T-cell (primary cell): Measurements from ENCODE around the gene HMGXB3. TPM values are rescaled to one million over a fixed set of nuclear protein-coding genes. Genes with fewer than 3 reads are reported as not detected.

ENCODE experiments used
- ATAC-seq, 4 experiments: fragments of 200-7000 bp in 3 of 4; fragments of 150-1000 bp in 1 of 4; cut with Tn5 transposase; replicated peaks in 1 of 4; 1 replicate in 3 of 4; 2 replicates in 1 of 4; pipeline ENCODE4 v1.10.0; 2021; ENCODE audit warnings: moderate library complexity in 3 of 4, mild to moderate bottlenecking in 2 of 4, moderate number of reproducible peaks in 1 of 4
- CTCF ChIA-PET, 2 donors: fragments of 300-600 bp; sonication (Branson Sonifier 250); formaldehyde crosslinking; loops; one replicate each; lab custom pipeline; 2022; ENCODE audit warnings: antibody characterized with exemption in 2 of 2; lab: Charles Lee
- POLR2A ChIA-PET, 2 donors: fragments of 300-600 bp; sonication (Branson Sonifier 250); formaldehyde crosslinking; loops; one replicate each; lab custom pipeline; 2022; ENCODE audit warnings: antibody characterized with exemption in 2 of 2; lab: Charles Lee
- DNase-seq, 35 experiments: peaks; one replicate each; pipeline versions ENCODE4 v3.0.0 to v3.0.0-alpha.2; 2013 to 2023
- H3K27ac ChIP-seq: one replicate; pipeline ENCODE4 v1.5.1; 2013; ENCODE audit warnings: low read length
- H3K27me3 ChIP-seq, 2 experiments: replicated peaks in 1 of 2; 1 replicate in 1 of 2; 2 replicates in 1 of 2; pipeline versions ENCODE4 v1.6.1 to v1.7.0; 2013; ENCODE audit warnings: low read length in 1 of 2, mixed read lengths in 1 of 2; ENCODE audit not compliant: control insufficient read depth in 2 of 2, insufficient read depth in 2 of 2; ENCODE audit errors: extremely low read depth in 1 of 2
- H3K36me3 ChIP-seq, 2 donors: 1 replicate in 1 of 2; 2 replicates in 1 of 2; pipeline versions ENCODE4 v1.6.1 to v1.7.0; 2013; ENCODE audit warnings: low read length in 1 of 2; ENCODE audit not compliant: control insufficient read depth in 2 of 2, insufficient read depth in 1 of 2; ENCODE audit errors: extremely low read depth in 1 of 2
- H3K4me1 ChIP-seq, 2 experiments: 1 replicate in 1 of 2; 2 replicates in 1 of 2; pipeline versions ENCODE4 v1.6.1 to v1.7.0; 2013; ENCODE audit warnings: low read length in 2 of 2, mixed read lengths in 1 of 2; ENCODE audit not compliant: insufficient read depth in 2 of 2, control insufficient read depth in 1 of 2; ENCODE audit errors: extremely low read depth in 1 of 2
- H3K4me3 ChIP-seq, 2 donors: 1 replicate in 1 of 2; 2 replicates in 1 of 2; pipeline versions ENCODE4 v1.5.1 to v1.7.0; 2013; ENCODE audit warnings: mild to moderate bottlenecking in 2 of 2, low read length in 1 of 2, moderate library complexity in 1 of 2; ENCODE audit not compliant: control insufficient read depth in 1 of 2; ENCODE audit errors: extremely low read depth in 1 of 2
- H3K9me3 ChIP-seq: 2 replicates; pipeline ENCODE4 v1.7.0; 2013
- H3K27ac Mint-ChIP-seq, 2 donors: one replicate each; pipeline ENCODE4 v1.8.0; 2020 to 2021; ENCODE audit warnings: mild to moderate bottlenecking in 2 of 2, mixed read lengths in 2 of 2
- H3K27me3 Mint-ChIP-seq, 2 donors: one replicate each; pipeline ENCODE4 v1.8.0; 2021 to 2022; ENCODE audit warnings: mixed read lengths in 2 of 2
- H3K36me3 Mint-ChIP-seq: one replicate; pipeline ENCODE4 v1.8.0; 2021; ENCODE audit warnings: mixed read lengths
- H3K4me1 Mint-ChIP-seq, 3 donors: one replicate each; pipeline ENCODE4 v1.8.0; 2020 to 2022; ENCODE audit warnings: mixed read lengths in 3 of 3, mild to moderate bottlenecking in 1 of 3
- H3K4me3 Mint-ChIP-seq, 3 donors: one replicate each; pipeline ENCODE4 v1.8.0; 2020 to 2022; ENCODE audit warnings: mild to moderate bottlenecking in 3 of 3, mixed read lengths in 3 of 3, moderate library complexity in 3 of 3
- H3K9me3 Mint-ChIP-seq, 3 donors: one replicate each; pipeline ENCODE4 v1.8.0; 2020 to 2022; ENCODE audit warnings: mixed read lengths in 3 of 3
- WGBS: methylation state at CpG from one replicate; pipeline ENCODE4 v1.1.5; 2013; ENCODE audit warnings: missing lambda C conversion rate; ENCODE audit not compliant: insufficient coverage; 5-methylcytosine and 5-hydroxymethylcytosine counted together
- total RNA-seq, 35 experiments: library from RNA in 6 of 35; stranded (reverse) in 6 of 35; fragments of 120-200 nt in 1 of 35; gene quantifications; one replicate each; pipeline versions ENCODE4 v1.2.1 to v1.2.4 and lab custom pipeline; 2013 to 2026

HMGXB3 gene
- total RNA-seq, 5 donors from 2014 or later (not counting 1 experiment from before 2014, with no cell fraction given), result 28.9 to 35.2 (median 30.9) TPM

GRCh38 chr5:149957855-149958254, 42.7 kb upstream of the HMGXB3 start:
- ChIA-PET CTCF (interaction anchor here in 1 of 2 donors (0.9 kb wide), 1 partner anchor 24 kb away, joined by 3 read pairs; no protein-coding TSS in a partner anchor), POLR2A (interaction anchor here in 1 of 2 donors (0.6 kb wide), 1 partner anchor 1076 kb away, joined by 3 read pairs; no protein-coding TSS in a partner anchor)
- no peaks in the 10 kb centered on the region for H3K27me3 Mint-ChIP-seq
- no peaks in the 10 kb centered on the region for H3K9me3 Mint-ChIP-seq
- no peak overlapping the region for H3K4me3 Mint-ChIP-seq
- H3K4me3 ChIP-seq, result no peak overlapping the region
- ATAC-seq, result no peak
- H3K27me3 ChIP-seq, result peaks cover 0 to 10% of the 10 kb centered on the region in 2 experiments
- peaks cover 3% of the 10 kb centered on the region for H3K36me3 Mint-ChIP-seq
- H3K27ac ChIP-seq, result no peak overlapping the region
- WGBS, result no CpG with 5 or more reads among the region's 4 CpGs
- no peak for DNase-seq
- no peaks in the 10 kb centered on the region for H3K9me3 ChIP-seq
- peaks cover 6 to 21% of the 10 kb centered on the region in 2 experiments for H3K4me1 ChIP-seq
- H3K4me1 Mint-ChIP-seq, result peaks cover 32 to 35% (median 34%) of the 10 kb centered on the region in 3 donors
- H3K27ac Mint-ChIP-seq, result no peak overlapping the region
- no peaks in the 10 kb centered on the region for H3K36me3 ChIP-seq

GRCh38 chr5:149959406-149960236, 40.9 kb upstream of the HMGXB3 start:
- Histone ChIP-seq H3K9me3 (no peaks in the 10 kb centered on the region), H3K4me1 (peaks cover 6 to 21% of the 10 kb centered on the region in 2 experiments), H3K4me3 (peak overlapping the region; percentile 62 to 96), H3K27me3 (peaks cover 0 to 5% of the 10 kb centered on the region in 2 experiments), H3K27ac (peak overlapping the region; percentile 89), H3K36me3 (peaks cover 0 to 2% of the 10 kb centered on the region in 2 donors)
- no peak for ATAC-seq
- peaks cover 34 to 36% (median 35%) of the 10 kb centered on the region in 3 donors for H3K4me1 Mint-ChIP-seq
- ChIA-PET CTCF (interaction anchor here (0.6 to 2.5 kb wide), 13 partner anchors 23 to 1840 kb away, joined by 3 to 13 read pairs (median 3); partner anchors contain the start of genes HMGXB3 (in 1 of the 2) and TIGD6 (in 1 of the 2)), POLR2A (interaction anchor here (0.6 to 1.0 kb wide), 3 partner anchors 42 to 1813 kb away, joined by 3 to 6 read pairs (median 4); no protein-coding TSS in a partner anchor)
- WGBS, result 59% methylated on average over 3 of the region's 14 CpGs
- peaks cover 3% of the 10 kb centered on the region for H3K36me3 Mint-ChIP-seq
- H3K4me3 Mint-ChIP-seq, result peak overlapping the region; percentile 87 to 96 (median 90)
- DNase-seq, result peak in 11 of 35 experiments; percentile 5 to 71 (median 15)
- H3K27ac Mint-ChIP-seq, result peak overlapping the region; percentile 96 to 97
- H3K9me3 Mint-ChIP-seq, result no peaks in the 10 kb centered on the region
- H3K27me3 Mint-ChIP-seq, result no peaks in the 10 kb centered on the region

GRCh38 chr5:149960272-149961185, 40.0 kb upstream of the HMGXB3 start, which contains the start of gene SLC26A2:
SLC26A2 (plus strand) TSS chr5:149960758; CDS start chr5:149977653, 16,895 bp downstream.
- ChIA-PET CTCF (interaction anchor here (0.6 to 2.5 kb wide), 11 partner anchors 30 to 1839 kb away, joined by 3 to 13 read pairs (median 3); partner anchors contain the start of genes CSNK1A1 (in 1 of the 2), HMGXB3 (in 1 of the 2) and TIGD6 (in 1 of the 2)), POLR2A (interaction anchor here (0.6 to 1.0 kb wide), 3 partner anchors 42 to 1812 kb away, joined by 3 to 6 read pairs (median 4); no protein-coding TSS in a partner anchor)
- Mint-ChIP-seq H3K9me3 (no peaks in the 10 kb centered on the region), H3K36me3 (peaks cover 4% of the 10 kb centered on the region), H3K27ac (peak within 1 kb of the TSS; percentile 96 to 97), H3K4me3 (peak within 1 kb of the TSS; percentile 87 to 96 (median 90)), H3K27me3 (no peaks in the 10 kb centered on the region), H3K4me1 (peaks cover 35 to 37% (median 36%) of the 10 kb centered on the region in 3 donors)
- peak within 1 kb of the TSS; percentile 89 for H3K27ac ChIP-seq
- H3K27me3 ChIP-seq, result no peaks in the 10 kb centered on the region
- ATAC-seq, result peak; percentile 99
- H3K4me1 ChIP-seq, result peaks cover 6 to 21% of the 10 kb centered on the region in 2 experiments
- under 1% methylated on average over 81 of the region's 84 CpGs for WGBS
- no peaks in the 10 kb centered on the region for H3K9me3 ChIP-seq
- peak within 1 kb of the TSS; percentile 62 to 96 for H3K4me3 ChIP-seq
- peaks cover 0 to 2% of the 10 kb centered on the region in 2 donors for H3K36me3 ChIP-seq
- peak; percentile 84 to 96 (median 91) for DNase-seq

- DNase-seq (peak in 2 of 35 experiments; percentile 8 to 16), ATAC-seq (no peak)
- 2% methylated on average over 10 of the region's 23 CpGs for WGBS
- Histone ChIP-seq H3K4me1 (peaks cover 6 to 21% of the 10 kb centered on the region in 2 experiments), H3K27me3 (no peaks in the 10 kb centered on the region), H3K4me3 (peak overlapping the region; percentile 62 to 96), H3K9me3 (no peaks in the 10 kb centered on the region), H3K27ac (peak overlapping the region; percentile 28), H3K36me3 (peaks cover 0 to 2% of the 10 kb centered on the region in 2 donors)
- H3K4me3 Mint-ChIP-seq, result peak overlapping the region; percentile 87 to 96 (median 90)
- ChIA-PET POLR2A (interaction anchor here in 1 of 2 donors (1.0 kb wide), 1 partner anchor 39 kb away, joined by 3 read pairs; the partner anchor contains the start of gene TIGD6), CTCF (interaction anchor here (0.7 to 2.5 kb wide), 6 partner anchors 9 to 410 kb away, joined by 3 to 13 read pairs (median 4); partner anchors contain the start of genes CSNK1A1 (in 1 of the 2), HMGXB3 (in 1 of the 2) and TIGD6 (in 1 of the 2))
- H3K27me3 Mint-ChIP-seq, result no peaks in the 10 kb centered on the region
- H3K4me1 Mint-ChIP-seq, result peaks cover 35 to 38% (median 36%) of the 10 kb centered on the region in 3 donors
- peak overlapping the region; percentile 48 to 96 for H3K27ac Mint-ChIP-seq
- H3K36me3 Mint-ChIP-seq, result peaks cover 5% of the 10 kb centered on the region
- no peaks in the 10 kb centered on the region for H3K9me3 Mint-ChIP-seq
Observed at GRCh38 chr5:149961186-149961685, 39.3 kb upstream of the HMGXB3 start.

GRCh38 chr5:149961957-149962409, 38.6 kb upstream of the HMGXB3 start:
- peak in 3 of 35 experiments; percentile 2 to 29 (median 7) for DNase-seq
- Histone ChIP-seq H3K4me1 (peaks cover 6 to 21% of the 10 kb centered on the region in 2 experiments), H3K9me3 (no peaks in the 10 kb centered on the region), H3K27me3 (no peaks in the 10 kb centered on the region), H3K27ac (no peak overlapping the region), H3K36me3 (peaks cover 0 to 2% of the 10 kb centered on the region in 2 donors), H3K4me3 (no peak overlapping the region)
- H3K27me3 Mint-ChIP-seq, result no peaks in the 10 kb centered on the region
- H3K36me3 Mint-ChIP-seq, result peaks cover 5% of the 10 kb centered on the region
- H3K9me3 Mint-ChIP-seq, result no peaks in the 10 kb centered on the region
- POLR2A ChIA-PET, result interaction anchor here in 1 of 2 donors (0.6 to 1.0 kb wide), 2 partner anchors 32 to 38 kb away, joined by 3 read pairs; partner anchors contain the start of gene TIGD6
- H3K4me1 Mint-ChIP-seq, result peaks cover 35 to 39% (median 38%) of the 10 kb centered on the region in 3 donors
- peak overlapping the region; percentile 87 to 96 (median 90) for H3K4me3 Mint-ChIP-seq
- peak overlapping the region in 1 of 2 donors; percentile 96 for H3K27ac Mint-ChIP-seq
- no peak for ATAC-seq
- WGBS, result 94% methylated on average over 2 of the region's 6 CpGs
- CTCF ChIA-PET, result interaction anchor here (0.5 to 2.5 kb wide), 10 partner anchors 8 to 1506 kb away, joined by 3 to 13 read pairs (median 3); partner anchors contain the start of genes HMGXB3 (in 1 of the 2) and TIGD6 (in 1 of the 2)
